ENCODE results near the gene NEK5. TPM values are rescaled to one million over a fixed set of nuclear protein-coding genes. Genes with fewer than 3 reads are reported as not detected.
"Not testable (repeated sequence)": the region's sequence is repeated elsewhere in the genome, so short reads cannot be mapped to it uniquely, and the experiment has no call there.

The NEK5 gene
- polyA plus RNA-seq, 1 donor (not counting 4 experiments of a cell fraction or from before 2014, with no cell fraction given) = 0.21 TPM

GRCh38 chr13:52173373-52173772, 44.5 kb upstream of the NEK5 start:
- Histone ChIP-seq H2AFZ (ENCODE audit: control insufficient read depth, low read length) (no peak overlapping the region), H3K9ac (ENCODE audit: control insufficient read depth, extremely low read depth, insufficient read depth, low read length) (no peak overlapping the region), H3K79me2 (ENCODE audit: control insufficient read depth, insufficient read depth, low read length) (no peaks in the 10 kb centered on the region), H4K20me1 (ENCODE audit: control insufficient read depth, extremely low read depth, insufficient read depth, low read length) (no peaks in the 10 kb centered on the region), H3K36me3 (ENCODE audit: control insufficient read depth in 2 of 2, extremely low read depth in 1 of 2, insufficient read depth in 2 of 2, low read length in 2 of 2) (peaks cover 3 to 6% of the 10 kb centered on the region in 2 experiments), H3K27ac (ENCODE audit: control insufficient read depth, insufficient read depth, low read length) (no peak overlapping the region), H3K4me1 (ENCODE audit: control insufficient read depth, extremely low read depth, insufficient read depth, low read length) (no peaks in the 10 kb centered on the region), H3K9me3 (ENCODE audit: control insufficient read depth, low read depth, low read length) (no peaks in the 10 kb centered on the region), H3K9me1 (ENCODE audit: control insufficient read depth, extremely low read depth, insufficient read depth, low read length) (no peaks in the 10 kb centered on the region), H3K4me2 (ENCODE audit: control insufficient read depth, extremely low read depth, insufficient read depth, low read depth, low read length) (no peak overlapping the region), H3K27me3 (ENCODE audit: control insufficient read depth, extremely low read depth, insufficient read depth, low read length) (no peaks in the 10 kb centered on the region), H3K4me3 (ENCODE audit: control insufficient read depth in 2 of 3, extremely low read depth in 1 of 3, insufficient read depth in 2 of 3, low read depth in 1 of 3, low read length in 3 of 3) (no peak overlapping the region)
- TF ChIP-seq EZH2 (IDR thresholded peaks at IDR 0.05; ENCODE audit: low read length) (no peak), CTCF (optimal IDR thresholded peaks at IDR 0.05 in 1 of 3, IDR thresholded peaks at IDR 0.05 in 1 of 3, conservative IDR thresholded peaks at IDR 0.05 in 1 of 3; ENCODE audit: extremely low read depth in 1 of 3, insufficient read depth in 2 of 3, low read length in 3 of 3) (no peak)
- dilution Hi-C loops (cut with MboI; ENCODE audit: extremely low pct_ligation_motif_present, low sequenced_read_pairs) = no loop called here
- DNase-seq (ENCODE audit: low read depth, low spot score) = no peak
- FAIRE-seq = no peak

GRCh38 chr13:52171686-52172085, 42.8 kb upstream of the NEK5 start:
- FAIRE-seq; dilution Hi-C loops (cut with MboI; ENCODE audit: extremely low pct_ligation_motif_present, low sequenced_read_pairs); H3K36me3 ChIP-seq (ENCODE audit: control insufficient read depth in 2 of 2, extremely low read depth in 1 of 2, insufficient read depth in 2 of 2, low read length in 2 of 2): not testable (repeated sequence)

GRCh38 chr13:52170828-52171391, 42.0 kb upstream of the NEK5 start:
- H3K4me2 ChIP-seq (ENCODE audit: control insufficient read depth, extremely low read depth, insufficient read depth, low read depth, low read length); H3K4me1 ChIP-seq (ENCODE audit: control insufficient read depth, extremely low read depth, insufficient read depth, low read length); dilution Hi-C loops (cut with MboI; ENCODE audit: extremely low pct_ligation_motif_present, low sequenced_read_pairs); H3K9me3 ChIP-seq (ENCODE audit: control insufficient read depth, low read depth, low read length); H3K9ac ChIP-seq (ENCODE audit: control insufficient read depth, extremely low read depth, insufficient read depth, low read length); FAIRE-seq; H4K20me1 ChIP-seq (ENCODE audit: control insufficient read depth, extremely low read depth, insufficient read depth, low read length); H3K27me3 ChIP-seq (ENCODE audit: control insufficient read depth, extremely low read depth, insufficient read depth, low read length); H3K36me3 ChIP-seq (ENCODE audit: control insufficient read depth in 2 of 2, extremely low read depth in 1 of 2, insufficient read depth in 2 of 2, low read length in 2 of 2); DNase-seq (ENCODE audit: low read depth, low spot score); H3K9me1 ChIP-seq (ENCODE audit: control insufficient read depth, extremely low read depth, insufficient read depth, low read length); H2AFZ ChIP-seq (ENCODE audit: control insufficient read depth, low read length); H3K4me3 ChIP-seq (ENCODE audit: control insufficient read depth in 2 of 3, extremely low read depth in 1 of 3, insufficient read depth in 2 of 3, low read depth in 1 of 3, low read length in 3 of 3); H3K79me2 ChIP-seq (ENCODE audit: control insufficient read depth, insufficient read depth, low read length); H3K27ac ChIP-seq (ENCODE audit: control insufficient read depth, insufficient read depth, low read length): not testable (repeated sequence)

More at GRCh38 chr13:52171686-52172085, 42.8 kb upstream of the NEK5 start:
- H3K79me2 ChIP-seq (ENCODE audit: control insufficient read depth, insufficient read depth, low read length); DNase-seq (ENCODE audit: low read depth, low spot score); H3K27ac ChIP-seq (ENCODE audit: control insufficient read depth, insufficient read depth, low read length); H3K4me1 ChIP-seq (ENCODE audit: control insufficient read depth, extremely low read depth, insufficient read depth, low read length); H3K4me3 ChIP-seq (ENCODE audit: control insufficient read depth in 2 of 3, extremely low read depth in 1 of 3, insufficient read depth in 2 of 3, low read depth in 1 of 3, low read length in 3 of 3); H3K4me2 ChIP-seq (ENCODE audit: control insufficient read depth, extremely low read depth, insufficient read depth, low read depth, low read length); H2AFZ ChIP-seq (ENCODE audit: control insufficient read depth, low read length); H3K27me3 ChIP-seq (ENCODE audit: control insufficient read depth, extremely low read depth, insufficient read depth, low read length); H3K9me3 ChIP-seq (ENCODE audit: control insufficient read depth, low read depth, low read length); H4K20me1 ChIP-seq (ENCODE audit: control insufficient read depth, extremely low read depth, insufficient read depth, low read length); H3K9ac ChIP-seq (ENCODE audit: control insufficient read depth, extremely low read depth, insufficient read depth, low read length); H3K9me1 ChIP-seq (ENCODE audit: control insufficient read depth, extremely low read depth, insufficient read depth, low read length): not testable (repeated sequence)
